Activated CD8-positive, alpha-beta memory T cell treated with anti-CD3 and anti-CD28 coated beads for 1 hour (primary cell): Measurements from ENCODE around the gene PRKAR2A.
"Not testable (repeated sequence)": the region's sequence is repeated elsewhere in the genome, so short reads cannot be mapped to it uniquely, and the experiment has no call there.

Experiments used
- DNase-seq, 2 donors: peaks; one replicate each; pipeline ENCODE4 v3.0.0-alpha.2; 2020; ENCODE audit warnings: low read depth in 1 of 2; ENCODE audit errors: extremely low read depth in 1 of 2

PRKAR2A gene

DNA sequence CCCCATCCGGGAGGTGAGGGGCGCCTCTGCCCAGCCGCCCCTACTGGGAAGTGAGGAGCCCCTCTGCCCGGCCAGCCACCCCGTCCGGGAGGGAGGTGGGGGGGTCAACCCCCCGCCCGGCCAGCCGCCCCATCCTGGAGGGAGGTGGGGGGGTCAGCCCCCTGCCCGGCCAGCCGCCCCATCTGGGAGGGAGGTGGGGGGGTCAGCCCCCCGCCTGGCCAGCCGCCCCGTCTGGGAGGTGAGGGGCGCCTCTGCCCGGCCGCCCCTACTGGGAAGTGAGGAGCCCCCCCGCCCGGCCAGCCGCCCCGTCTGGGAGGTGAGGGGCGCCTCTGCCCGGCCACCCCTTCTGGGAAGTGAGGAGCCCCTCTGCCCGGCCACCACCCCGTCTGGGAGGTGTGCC is 113.1 kb downstream of the PRKAR2A start:
- DNase-seq, result not testable (repeated sequence)

DNA sequence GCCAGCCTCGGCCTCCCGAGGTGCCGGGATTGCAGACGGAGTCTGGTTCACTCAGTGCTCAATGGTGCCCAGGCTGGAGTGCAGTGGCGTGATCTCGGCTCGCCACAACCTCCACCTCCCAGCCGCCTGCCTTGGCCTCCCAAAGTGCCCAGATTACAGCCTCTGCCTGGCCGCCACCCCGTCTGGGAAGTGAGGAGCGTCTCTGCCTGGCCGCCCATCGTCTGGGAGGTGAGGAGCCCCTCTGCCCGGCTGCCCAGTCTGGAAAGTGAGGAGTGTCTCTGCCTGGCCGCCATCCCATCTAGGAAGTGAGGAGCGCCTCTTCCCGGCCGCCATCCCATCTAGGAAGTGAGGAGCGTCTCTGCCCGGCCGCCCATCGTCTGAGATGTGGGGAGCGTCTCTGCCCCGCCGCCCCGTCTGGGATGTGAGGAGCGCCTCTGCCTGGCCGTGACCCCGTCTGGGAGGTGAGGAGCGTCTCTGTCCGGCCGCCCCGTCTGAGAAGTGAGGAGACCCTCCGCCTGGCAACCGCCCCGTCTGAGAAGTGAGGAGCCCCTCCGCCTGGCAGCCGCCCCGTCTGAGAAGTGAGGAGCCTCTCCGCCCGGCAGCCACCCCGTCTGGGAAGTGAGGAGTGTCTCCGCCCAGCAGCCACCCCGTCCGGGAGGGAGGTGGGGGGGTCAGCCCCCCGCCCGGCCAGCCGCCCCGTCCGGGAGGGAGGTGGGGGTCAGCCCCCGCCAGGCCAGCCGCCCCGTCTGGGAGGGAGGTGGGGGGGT is 113.7 kb downstream of the PRKAR2A start:
- DNase-seq, result not testable (repeated sequence)

DNA sequence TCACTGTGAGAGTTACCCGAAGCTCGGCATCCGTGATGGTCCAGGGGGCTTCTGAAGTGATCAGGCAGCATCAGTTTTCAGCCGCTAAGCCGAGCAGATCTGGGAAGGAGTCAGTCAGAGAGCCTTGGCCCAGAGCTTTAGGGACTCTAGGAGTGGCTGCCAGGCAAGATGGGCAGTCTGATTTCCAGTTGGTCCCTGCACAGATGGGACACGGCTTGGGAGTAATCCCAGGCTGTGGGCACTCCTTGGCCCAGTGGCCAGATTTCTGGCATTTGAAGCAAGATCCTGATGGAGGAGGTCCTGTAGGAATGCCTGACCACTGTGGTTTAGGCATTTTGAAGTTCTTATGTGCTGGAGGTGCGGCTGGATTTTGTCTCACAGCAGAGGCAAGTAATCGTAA is 120.2 kb downstream of the PRKAR2A start:
- DNase-seq, result no peak

DNA sequence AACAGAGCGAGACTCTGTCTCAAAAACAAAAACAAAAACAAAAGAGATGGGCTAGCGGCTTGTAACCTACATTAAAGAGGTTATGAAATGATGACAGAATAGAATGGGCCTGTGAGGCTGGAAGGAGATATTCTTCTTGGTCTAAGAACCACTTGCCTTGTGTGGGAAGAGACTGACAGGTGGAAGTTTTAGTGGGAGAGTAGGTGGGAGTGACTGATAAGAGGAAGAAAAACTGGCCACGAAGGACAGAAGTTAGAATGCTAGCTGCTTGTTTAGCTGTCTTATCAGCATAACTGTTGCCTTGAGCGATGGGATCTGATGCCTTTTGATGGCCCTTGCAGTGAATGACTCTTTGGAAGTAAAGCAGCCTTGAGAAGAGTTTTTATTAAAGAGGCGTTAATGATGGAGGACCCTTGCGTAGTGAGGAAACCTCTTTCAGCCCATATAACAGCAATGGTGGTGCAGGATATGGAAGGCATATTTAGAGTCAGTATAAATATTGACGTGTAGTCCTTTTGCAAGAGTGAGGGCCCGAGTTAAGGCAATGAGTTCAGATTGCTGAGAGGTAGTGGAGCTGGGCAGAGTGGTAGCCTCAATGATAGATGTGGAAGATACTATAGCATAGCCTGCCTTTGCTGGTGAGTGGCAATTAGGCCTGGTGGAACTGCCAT is 122.4 kb downstream of the PRKAR2A start:
- not testable (repeated sequence) for DNase-seq

- no peak for DNase-seq
Observed at GRCh38 chr3:48723725-48724124, 123.9 kb downstream of the PRKAR2A start.

DNA sequence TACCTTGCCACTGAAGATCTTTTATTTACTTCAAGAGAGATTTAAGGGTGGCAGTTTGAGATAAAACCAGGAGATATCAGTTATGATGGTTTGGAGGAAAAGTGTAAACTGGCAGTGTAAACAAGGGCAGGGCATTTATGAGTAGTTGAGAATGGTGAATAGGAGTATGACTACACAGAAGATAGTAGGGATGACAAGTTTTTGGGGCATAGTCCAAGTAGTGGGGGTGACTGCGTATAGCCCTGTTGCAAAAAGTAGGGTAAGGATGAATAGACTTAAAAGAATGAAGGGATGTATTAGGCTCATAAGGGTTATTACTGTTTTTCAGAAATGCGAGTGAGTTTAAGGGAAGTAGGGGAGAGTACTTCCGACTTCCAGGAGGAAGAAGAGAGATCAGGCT is 124.4 kb downstream of the PRKAR2A start:
- not testable (repeated sequence) for DNase-seq

- DNase-seq, result peak; percentile 97 to 98
Observed at GRCh38 chr3:48716982-48717746, 130.5 kb downstream of the PRKAR2A start, which contains the start of gene IP6K2. Gene IP6K2 (minus strand): TSS chr3:48717221. CDS start chr3:48695291, 21,930 bp downstream.

- DNase-seq, result peak in 1 of 2 donors; percentile 5
Observed at GRCh38 chr3:48716508-48716981, 131.1 kb downstream of the PRKAR2A start.

GRCh38 chr3:48715174-48715800 is 132.4 kb downstream of the PRKAR2A start:
- DNase-seq, result no peak

DNA sequence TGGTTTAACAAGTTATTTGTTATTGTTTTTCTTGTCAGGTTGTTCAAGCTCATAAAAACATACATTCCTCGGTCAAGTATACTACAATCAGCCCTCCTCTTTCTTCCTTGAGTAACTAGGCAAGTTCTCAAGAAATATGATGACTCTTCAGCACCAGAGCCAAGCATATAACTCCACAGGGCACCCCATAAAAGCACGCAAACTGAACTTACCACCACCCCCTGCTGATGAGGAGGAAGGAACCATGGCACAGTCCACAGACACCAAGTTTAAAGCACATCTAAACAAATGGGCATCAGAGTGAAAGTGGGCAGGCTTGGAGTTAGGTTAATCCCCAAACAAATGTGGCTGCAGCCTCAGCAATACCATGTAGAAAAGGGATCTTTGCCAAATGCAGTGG is 135.9 kb downstream of the PRKAR2A start:
- no peak for DNase-seq

DNA sequence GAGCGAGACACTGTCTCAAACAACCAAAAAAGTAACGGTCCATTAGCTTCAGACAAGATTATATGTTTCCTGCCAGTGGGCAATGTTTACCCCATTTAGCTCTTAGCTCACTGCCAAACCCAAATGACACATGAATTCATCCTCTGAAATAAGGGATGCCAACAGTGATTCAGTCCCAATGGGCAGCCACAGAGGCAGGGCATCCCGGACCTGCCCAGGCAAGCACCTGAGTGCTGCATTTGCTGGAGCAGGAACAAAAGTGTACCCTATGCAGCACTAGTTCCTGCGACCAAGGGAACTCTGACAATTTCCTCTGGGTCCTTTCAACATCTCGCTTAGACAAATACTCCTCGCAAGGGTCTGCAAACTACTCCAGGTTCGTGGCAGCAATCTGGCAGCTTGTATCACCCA is 138.6 kb downstream of the PRKAR2A start:
- DNase-seq, result no peak

- DNase-seq, result no peak
Observed at GRCh38 chr3:48708481-48708889, 139.2 kb downstream of the PRKAR2A start.

DNA sequence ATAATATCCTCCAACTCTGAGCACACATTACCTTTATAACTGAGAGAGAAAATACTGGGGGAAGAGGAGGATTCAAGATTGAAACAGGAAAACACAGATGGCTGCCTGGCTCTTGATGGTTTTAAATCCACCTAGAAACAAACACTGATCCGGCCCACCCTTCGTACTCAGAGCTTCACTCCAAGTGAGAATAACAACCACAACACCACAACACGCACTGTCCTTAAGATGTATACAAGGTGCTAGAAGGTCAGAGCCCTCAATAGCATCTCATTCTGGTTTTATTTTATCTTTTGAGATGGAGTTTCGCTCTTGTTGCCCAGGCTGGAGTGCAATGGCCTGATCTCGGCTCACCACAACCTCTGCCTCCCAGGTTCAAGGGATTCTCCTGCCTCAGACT is 140.5 kb downstream of the PRKAR2A start:
- no peak for DNase-seq

- DNase-seq, result no peak
Observed at GRCh38 chr3:48702320-48702920, 145.3 kb downstream of the PRKAR2A start.

DNA sequence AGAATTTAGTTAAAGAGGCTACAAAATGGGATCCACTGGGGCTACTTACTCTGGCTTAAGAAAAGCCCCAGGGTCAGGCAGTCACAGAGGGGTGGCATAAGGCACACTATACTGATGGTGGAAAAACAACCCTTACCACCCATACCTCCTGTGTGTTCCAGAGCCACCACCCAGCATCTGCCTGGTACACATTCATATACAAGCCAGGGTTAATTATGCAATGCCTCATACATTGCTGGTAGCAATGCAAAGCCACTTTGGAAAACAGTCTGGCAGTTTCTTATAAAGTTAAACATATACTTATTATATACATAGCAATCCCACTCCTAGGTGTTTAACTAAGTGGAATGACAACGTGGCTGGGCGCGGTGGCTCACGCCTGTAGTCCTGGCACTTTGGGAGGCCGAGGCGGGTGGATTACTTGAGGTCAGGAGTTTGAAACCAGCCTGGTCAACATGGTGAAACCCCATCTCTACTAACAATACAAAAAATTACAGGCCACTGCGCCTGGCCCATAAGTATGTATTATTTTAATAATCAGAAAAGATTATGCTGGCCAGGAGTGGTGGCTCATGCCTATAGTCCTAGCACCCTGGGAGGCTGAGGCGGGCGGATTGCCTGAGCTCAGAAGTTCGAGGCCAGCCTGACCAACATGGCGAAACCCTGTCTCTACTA is 146.8 kb downstream of the PRKAR2A start:
- DNase-seq, result no peak

GRCh38 chr3:48698891-48699290 is 148.8 kb downstream of the PRKAR2A start:
- no peak for DNase-seq

- DNase-seq, result no peak
Observed at GRCh38 chr3:48697952-48698351, 149.7 kb downstream of the PRKAR2A start.

DNA sequence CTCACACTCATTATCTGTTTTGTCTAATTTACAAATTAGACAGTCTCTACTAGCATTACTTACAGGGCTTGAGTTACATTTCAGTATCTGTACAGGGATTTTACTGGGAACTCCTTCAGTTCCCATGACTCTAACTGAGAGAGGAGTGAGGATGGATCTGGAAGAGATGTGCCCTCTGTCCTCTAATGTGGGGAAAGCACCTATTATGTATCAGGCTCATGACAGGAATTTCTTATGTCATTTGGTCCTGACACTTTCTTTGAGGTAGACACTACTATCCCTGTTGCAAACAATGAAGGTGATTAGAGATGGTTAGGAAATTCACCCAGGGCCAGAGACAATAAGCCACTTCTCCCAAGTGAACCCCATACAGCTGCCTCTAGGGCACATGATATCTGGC is 151.1 kb downstream of the PRKAR2A start:
- DNase-seq, result no peak
